ENCODE results near the gene MATCAP1. TPM values are rescaled to one million over a fixed set of nuclear protein-coding genes. Genes with fewer than 3 reads are reported as not detected.
A peak's percentile ranks its signal among the peaks of the same experiment; 100 is the strongest.

The MATCAP1 gene
- total RNA-seq, 2 donors from 2014 or later: 24.0 to 43.0 TPM

DNA sequence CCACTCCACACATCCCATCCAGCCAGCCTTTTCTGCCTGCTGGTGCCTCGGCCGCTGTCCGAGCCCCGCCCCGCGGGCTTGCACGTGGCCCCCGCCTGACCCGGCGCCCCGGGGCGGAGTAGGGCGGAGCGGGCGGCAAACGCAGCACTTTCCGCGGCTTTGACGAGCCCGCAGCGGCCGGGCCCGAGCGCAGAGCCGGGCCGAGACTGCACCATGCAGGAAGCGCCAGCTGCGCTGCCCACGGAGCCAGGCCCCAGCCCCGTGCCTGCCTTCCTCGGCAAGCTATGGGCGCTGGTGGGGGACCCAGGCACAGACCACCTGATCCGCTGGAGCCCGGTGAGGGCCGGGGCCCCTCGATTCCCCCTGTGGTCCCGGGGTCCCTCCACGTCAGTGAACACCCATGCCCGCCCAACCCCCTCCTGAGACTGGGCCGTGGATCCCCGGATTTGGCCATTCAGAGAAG is 19.1 kb downstream of the MATCAP1 start, which contains the start of gene HSF4:
TSS of gene HSF4 (plus strand) at position 147 of the 463 bp plus-strand sequence. CDS start at position 214, 67 bp downstream.
- intact Hi-C loops (cut with DNase I): no loop called here
- Histone ChIP-seq H3K9me3 (no peaks in the 10 kb centered on the region), H3K27ac (no peak within 1 kb of the TSS), H3K4me3 (peak within 1 kb of the TSS; percentile 28), H3K36me3 (no peaks in the 10 kb centered on the region), H3K4me1 (peaks cover 24% of the 10 kb centered on the region), H3K9ac (ENCODE audit: low read depth in 2 of 2, low read length in 2 of 2) (peak within 1 kb of the TSS; percentile 46 to 47), H3K27me3 (peaks cover 31% of the 10 kb centered on the region)
- peak; percentile 78 for DNase-seq
- TF ChIP-seq, protein P1, sequence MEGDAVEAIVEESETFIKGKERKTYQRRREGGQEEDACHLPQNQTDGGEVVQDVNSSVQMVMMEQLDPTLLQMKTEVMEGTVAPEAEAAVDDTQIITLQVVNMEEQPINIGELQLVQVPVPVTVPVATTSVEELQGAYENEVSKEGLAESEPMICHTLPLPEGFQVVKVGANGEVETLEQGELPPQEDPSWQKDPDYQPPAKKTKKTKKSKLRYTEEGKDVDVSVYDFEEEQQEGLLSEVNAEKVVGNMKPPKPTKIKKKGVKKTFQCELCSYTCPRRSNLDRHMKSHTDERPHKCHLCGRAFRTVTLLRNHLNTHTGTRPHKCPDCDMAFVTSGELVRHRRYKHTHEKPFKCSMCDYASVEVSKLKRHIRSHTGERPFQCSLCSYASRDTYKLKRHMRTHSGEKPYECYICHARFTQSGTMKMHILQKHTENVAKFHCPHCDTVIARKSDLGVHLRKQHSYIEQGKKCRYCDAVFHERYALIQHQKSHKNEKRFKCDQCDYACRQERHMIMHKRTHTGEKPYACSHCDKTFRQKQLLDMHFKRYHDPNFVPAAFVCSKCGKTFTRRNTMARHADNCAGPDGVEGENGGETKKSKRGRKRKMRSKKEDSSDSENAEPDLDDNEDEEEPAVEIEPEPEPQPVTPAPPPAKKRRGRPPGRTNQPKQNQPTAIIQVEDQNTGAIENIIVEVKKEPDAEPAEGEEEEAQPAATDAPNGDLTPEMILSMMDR (IDR thresholded peaks at IDR 0.05): no peak

DNA sequence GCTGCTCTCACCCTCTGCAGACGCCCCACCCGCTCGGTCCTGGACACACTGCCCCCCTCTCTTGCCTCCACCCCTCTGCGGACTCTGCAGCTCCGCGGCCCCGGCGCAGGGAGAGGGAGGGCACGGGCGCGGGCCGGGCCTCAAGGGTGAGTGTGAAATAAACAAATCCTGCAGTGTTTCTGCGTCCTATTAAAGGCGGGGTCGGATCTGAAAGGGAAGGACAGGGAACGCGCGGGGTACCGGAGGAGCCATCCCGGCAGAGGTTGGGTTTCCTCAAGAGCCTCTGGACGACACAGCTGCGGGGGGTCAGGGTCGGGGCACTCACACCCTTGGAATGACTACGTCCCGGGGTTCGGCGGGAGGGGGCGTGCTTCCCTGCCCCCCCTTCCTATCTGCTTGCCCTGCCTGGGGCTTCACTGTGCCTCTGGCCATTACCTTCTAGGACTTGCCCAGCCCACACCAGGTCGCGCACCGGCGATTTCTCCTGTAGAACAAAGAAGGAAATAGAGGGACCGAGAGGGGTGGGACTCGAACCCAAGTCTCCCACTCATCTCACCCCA is 19.7 kb downstream of the MATCAP1 start:
- H3K36me3 ChIP-seq: no peaks in the 10 kb centered on the region
- no peaks in the 10 kb centered on the region for H3K9me3 ChIP-seq
- peaks cover 19% of the 10 kb centered on the region for H3K4me1 ChIP-seq
- intact Hi-C loops (cut with DNase I): no loop called here
- DNase-seq: no peak
- H3K27me3 ChIP-seq: peaks cover 31% of the 10 kb centered on the region
- peak overlapping the region; percentile 28 for H3K4me3 ChIP-seq
- H3K27ac ChIP-seq: no peak overlapping the region
- H3K9ac ChIP-seq (ENCODE audit: low read depth in 2 of 2, low read length in 2 of 2): peak overlapping the region; percentile 30 to 46
- TF ChIP-seq, protein P1 (IDR thresholded peaks at IDR 0.05): no peak

DNA sequence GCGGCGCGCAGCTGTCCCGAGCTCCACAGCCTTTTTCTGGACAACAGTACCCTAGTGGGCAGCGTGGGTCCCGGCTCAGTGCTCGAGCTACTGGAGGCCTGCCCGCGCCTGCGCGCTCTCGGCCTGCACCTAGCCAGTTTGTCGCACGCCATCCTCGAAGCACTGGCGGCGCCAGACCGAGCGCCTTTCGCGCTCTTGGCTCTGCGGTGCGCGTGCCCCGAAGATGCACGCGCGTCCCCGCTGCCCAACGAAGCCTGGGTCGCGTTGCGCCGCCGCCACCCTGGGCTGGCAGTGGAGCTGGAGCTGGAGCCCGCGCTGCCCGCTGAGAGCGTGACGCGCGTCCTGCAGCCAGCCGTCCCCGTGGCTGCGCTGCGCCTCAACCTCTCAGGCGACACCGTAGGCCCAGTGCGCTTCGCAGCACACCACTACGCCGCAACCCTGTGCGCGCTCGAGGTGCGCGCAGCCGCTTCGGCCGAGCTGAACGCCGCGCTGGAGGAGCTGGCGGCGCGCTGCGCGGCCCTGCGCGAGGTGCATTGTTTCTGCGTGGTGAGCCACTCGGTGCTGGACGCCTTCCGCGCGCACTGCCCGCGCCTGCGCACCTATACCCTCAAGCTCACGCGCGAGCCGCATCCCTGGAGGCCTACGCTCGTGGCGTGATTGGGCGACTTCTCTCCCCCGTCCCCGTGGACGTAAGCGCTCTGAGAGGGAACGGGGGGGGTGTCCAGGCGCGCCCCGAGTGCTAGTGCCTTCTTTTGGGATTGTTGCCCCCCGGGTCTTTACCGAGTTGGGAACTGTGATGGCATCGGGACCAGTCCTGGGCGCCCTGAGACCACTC is 20.4 kb downstream of the MATCAP1 start:
- TF ChIP-seq, protein P1 (IDR thresholded peaks at IDR 0.05): no peak
- H3K9ac ChIP-seq (ENCODE audit: low read depth in 2 of 2, low read length in 2 of 2): peak overlapping the region; percentile 19 to 30

DNA sequence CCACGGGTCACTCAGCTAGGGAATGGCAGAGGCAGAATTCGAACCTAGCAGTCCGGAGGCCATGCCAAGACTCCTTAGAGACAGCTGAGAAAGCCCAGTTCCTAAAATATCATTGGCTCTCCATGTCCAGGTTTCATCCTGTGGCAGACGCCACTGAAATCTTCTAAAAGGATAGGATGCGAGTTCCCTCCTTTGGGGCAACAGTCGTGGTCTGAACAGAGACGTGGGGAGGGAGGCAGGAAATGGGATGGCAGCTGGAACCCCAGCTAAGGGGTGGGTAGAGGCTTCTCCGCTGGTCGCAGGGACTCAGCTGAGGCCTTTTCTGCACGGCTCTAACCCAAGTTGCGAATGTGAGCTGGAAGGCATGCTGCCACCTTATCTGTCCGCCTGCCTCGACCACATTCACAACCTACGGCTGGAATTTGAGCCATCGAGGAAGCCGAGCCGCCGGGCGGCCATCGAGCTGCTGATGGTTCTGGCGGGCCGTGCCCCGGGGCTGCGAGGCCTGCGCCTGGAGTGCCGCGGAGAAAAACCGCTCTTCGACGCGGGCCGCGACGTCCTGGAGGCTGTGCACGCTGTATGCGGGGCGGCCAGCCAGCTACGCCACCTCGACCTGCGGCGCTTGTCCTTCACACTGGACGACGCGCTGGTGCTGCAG is 21.1 kb downstream of the MATCAP1 start:
- Histone ChIP-seq H3K27me3 (peaks cover 31% of the 10 kb centered on the region), H3K4me3 (peak overlapping the region; percentile 28), H3K4me1 (peaks cover 24% of the 10 kb centered on the region)

More for the DNA sequence above, 20.4 kb downstream of the MATCAP1 start:
- H3K36me3 ChIP-seq: no peaks in the 10 kb centered on the region
- H3K9me3 ChIP-seq: no peaks in the 10 kb centered on the region
- H3K4me1 ChIP-seq: peaks cover 19% of the 10 kb centered on the region
- intact Hi-C loops (cut with DNase I): no loop called here
- H3K27ac ChIP-seq: no peak overlapping the region
- H3K4me3 ChIP-seq: peak overlapping the region; percentile 28
- peak; percentile 52 for DNase-seq
- peaks cover 31% of the 10 kb centered on the region for H3K27me3 ChIP-seq

More for the DNA sequence above, 21.1 kb downstream of the MATCAP1 start:
- H3K27ac ChIP-seq: no peak overlapping the region
- intact Hi-C loops (cut with DNase I): no loop called here
- H3K9ac ChIP-seq (ENCODE audit: low read depth in 2 of 2, low read length in 2 of 2): peak overlapping the region in 1 of 2 donors; percentile 19
- H3K36me3 ChIP-seq: no peaks in the 10 kb centered on the region
- DNase-seq: no peak
- TF ChIP-seq, protein P1 (IDR thresholded peaks at IDR 0.05): no peak
- no peaks in the 10 kb centered on the region for H3K9me3 ChIP-seq
